ENCODE measurements around the gene CCDC116. TPM values are rescaled to one million over a fixed set of nuclear protein-coding genes. Genes with fewer than 3 reads are reported as not detected.

The CCDC116 gene
- total RNA-seq, 4 donors from 2014 or later = 0.31 to 0.46 (median 0.36) TPM; not detected in 1

DNA sequence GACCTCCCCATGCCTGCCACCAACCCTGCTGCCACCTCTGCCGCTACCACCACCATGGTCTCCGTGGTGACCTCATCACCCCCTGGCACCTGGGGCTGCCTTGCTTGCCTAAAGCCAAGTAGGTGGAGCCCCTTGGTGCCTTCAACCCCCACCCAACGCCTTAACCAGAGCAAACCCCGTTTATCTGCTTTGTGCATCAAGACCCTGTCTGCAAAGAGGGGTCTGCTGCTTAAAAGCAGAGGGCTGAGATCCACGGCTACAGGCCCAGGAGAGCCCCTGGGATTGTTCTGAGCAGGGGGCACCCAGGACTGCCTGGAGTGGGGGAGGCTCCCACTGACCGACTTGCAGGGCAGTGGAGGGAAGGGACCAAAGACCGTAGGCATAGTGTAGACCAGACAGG lies 28.3 kb downstream of the CCDC116 start:
- ATAC-seq (ENCODE audit: low FRiP score) (no peak), DNase-seq (ENCODE audit: low spot score) (no peak)
- TF ChIP-seq, protein P1, sequence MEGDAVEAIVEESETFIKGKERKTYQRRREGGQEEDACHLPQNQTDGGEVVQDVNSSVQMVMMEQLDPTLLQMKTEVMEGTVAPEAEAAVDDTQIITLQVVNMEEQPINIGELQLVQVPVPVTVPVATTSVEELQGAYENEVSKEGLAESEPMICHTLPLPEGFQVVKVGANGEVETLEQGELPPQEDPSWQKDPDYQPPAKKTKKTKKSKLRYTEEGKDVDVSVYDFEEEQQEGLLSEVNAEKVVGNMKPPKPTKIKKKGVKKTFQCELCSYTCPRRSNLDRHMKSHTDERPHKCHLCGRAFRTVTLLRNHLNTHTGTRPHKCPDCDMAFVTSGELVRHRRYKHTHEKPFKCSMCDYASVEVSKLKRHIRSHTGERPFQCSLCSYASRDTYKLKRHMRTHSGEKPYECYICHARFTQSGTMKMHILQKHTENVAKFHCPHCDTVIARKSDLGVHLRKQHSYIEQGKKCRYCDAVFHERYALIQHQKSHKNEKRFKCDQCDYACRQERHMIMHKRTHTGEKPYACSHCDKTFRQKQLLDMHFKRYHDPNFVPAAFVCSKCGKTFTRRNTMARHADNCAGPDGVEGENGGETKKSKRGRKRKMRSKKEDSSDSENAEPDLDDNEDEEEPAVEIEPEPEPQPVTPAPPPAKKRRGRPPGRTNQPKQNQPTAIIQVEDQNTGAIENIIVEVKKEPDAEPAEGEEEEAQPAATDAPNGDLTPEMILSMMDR (IDR thresholded peaks at IDR 0.05) = no peak

GRCh38 chr22:21661991-21662390 lies 29.4 kb downstream of the CCDC116 start:
- ATAC-seq (ENCODE audit: low FRiP score) (no peak), DNase-seq (ENCODE audit: low spot score) (no peak)
- TF ChIP-seq, protein P1 (IDR thresholded peaks at IDR 0.05) = no peak

DNA sequence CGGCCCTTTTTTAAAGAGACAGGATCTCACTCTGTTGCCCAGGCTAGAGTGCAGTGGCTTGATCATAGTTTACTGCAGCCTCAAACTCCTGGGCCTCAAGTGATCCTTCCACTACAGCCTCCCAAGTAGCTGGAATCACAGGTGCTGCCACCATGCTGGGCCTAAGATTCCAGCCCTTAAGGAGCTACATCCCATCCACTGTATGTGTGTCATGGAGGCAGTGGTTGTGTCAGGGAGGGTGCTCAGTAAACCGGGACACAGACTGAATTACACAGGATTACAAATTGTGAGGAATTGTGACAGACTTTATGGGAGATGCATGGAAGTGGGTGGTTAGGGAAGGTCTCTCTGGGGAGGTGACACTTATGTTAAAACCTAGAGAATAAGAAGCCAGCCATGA lies 31.2 kb downstream of the CCDC116 start:
- TF ChIP-seq, protein P1 (IDR thresholded peaks at IDR 0.05) = no peak
- DNase-seq (ENCODE audit: low spot score) = no peak
- ATAC-seq (ENCODE audit: low FRiP score) = no peak

GRCh38 chr22:21665047-21665851 lies 32.7 kb downstream of the CCDC116 start:
- TF ChIP-seq, protein P1 (IDR thresholded peaks at IDR 0.05) = no peak
- ATAC-seq (ENCODE audit: low FRiP score) = no peak
- DNase-seq (ENCODE audit: low spot score) = no peak

DNA sequence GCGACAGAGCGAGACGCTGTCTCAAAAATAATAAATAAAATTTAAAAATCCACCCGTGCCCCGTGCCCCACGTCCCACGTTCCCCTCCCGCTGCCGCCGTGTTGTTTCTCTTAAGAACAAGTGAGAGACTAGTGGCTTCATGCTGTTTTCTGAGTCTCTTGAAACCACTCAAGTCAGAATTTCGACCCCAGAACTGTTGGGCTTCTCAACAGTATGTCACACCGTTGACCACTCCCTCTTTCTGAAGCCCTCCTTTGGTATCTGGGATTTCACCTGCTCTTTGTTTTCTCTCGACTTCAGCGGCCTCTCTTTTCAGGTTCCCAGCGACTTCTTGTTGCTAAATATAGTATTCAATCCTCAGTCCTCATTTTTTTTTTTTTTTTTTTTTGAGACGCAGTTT lies 34.2 kb downstream of the CCDC116 start:
- ATAC-seq (ENCODE audit: low FRiP score) = no peak
- TF ChIP-seq, protein P1 (IDR thresholded peaks at IDR 0.05) = no peak
- DNase-seq (ENCODE audit: low spot score) = no peak

DNA sequence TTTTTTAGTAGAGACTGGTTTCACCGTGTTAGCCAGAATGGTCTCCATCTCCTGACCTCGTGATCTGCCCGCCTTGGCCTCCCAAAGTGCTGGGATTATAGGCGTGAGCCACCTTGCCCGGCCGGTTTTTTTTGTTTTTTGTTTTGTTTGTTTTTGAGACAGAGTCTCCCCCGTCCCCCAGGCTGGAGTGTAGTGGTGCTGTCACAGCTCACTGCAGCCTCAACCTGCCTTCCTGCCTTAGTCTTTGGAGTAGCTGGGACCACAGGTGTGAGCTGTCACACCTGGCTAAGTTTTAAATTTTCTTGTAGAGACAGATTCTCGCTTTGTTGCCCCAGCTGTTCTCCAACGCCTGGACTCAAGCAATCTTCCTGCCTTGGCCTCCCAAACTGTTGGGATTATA lies 36.5 kb downstream of the CCDC116 start:
- no peak for DNase-seq (ENCODE audit: low spot score)
- no peak for ATAC-seq (ENCODE audit: low FRiP score)
- TF ChIP-seq, protein P1 (IDR thresholded peaks at IDR 0.05) = no peak

DNA sequence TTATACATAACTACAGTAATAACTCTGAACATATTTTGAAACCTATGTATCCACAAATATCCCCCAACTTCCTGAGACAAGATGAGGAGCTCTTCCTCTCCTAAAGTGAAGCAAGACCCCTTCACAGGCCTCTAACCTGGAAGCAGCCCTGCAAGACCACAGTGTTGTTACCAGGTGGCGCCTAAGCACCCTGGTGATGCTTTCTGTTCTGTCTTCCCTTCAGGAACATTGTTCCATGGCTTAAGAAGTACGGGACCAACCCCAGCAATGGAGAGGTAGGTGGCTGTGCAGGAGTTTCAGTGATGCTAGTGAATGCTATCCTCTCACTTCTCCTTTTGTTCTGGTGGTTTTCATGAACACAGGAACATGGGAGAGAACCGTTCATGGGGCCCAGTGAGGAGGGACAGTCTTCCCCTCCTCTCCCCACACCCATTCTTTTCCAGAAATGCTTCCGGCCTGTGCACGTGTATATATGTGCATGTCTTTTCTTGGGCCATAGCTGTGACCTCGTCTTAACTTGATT lies 39.6 kb downstream of the CCDC116 start:
- no peak for ATAC-seq (ENCODE audit: low FRiP score)
- DNase-seq (ENCODE audit: low spot score) = no peak
- TF ChIP-seq, protein P1 (IDR thresholded peaks at IDR 0.05) = no peak
